ENCODE results near the gene PDE4B. TPM values are rescaled to one million over a fixed set of nuclear protein-coding genes. Genes with fewer than 3 reads are reported as not detected.

PDE4B gene
- total and polyA plus RNA-seq, 12 donors: 1.2 to 14.9 (median 3.9) TPM

DNA sequence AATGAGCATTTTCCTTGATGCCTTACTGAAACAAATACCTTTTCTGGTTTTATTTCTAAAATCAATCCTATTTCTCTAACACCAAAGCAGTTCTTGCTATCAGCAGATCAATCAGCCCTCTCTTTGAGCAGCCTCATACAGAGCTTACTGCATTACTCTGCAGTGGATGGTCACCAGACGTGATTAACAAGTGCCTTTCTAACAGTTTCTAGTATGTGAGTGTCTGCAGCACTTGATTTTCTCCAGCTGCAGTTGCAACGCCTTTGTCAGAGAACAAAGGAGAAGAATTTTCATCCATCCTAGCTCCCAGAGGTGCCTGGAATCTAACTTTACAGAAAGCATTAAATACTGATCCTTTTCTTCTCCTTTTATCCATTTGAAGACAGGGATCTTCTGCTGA, 563.9 kb downstream of the PDE4B start:
- TF ChIP-seq, protein P1, sequence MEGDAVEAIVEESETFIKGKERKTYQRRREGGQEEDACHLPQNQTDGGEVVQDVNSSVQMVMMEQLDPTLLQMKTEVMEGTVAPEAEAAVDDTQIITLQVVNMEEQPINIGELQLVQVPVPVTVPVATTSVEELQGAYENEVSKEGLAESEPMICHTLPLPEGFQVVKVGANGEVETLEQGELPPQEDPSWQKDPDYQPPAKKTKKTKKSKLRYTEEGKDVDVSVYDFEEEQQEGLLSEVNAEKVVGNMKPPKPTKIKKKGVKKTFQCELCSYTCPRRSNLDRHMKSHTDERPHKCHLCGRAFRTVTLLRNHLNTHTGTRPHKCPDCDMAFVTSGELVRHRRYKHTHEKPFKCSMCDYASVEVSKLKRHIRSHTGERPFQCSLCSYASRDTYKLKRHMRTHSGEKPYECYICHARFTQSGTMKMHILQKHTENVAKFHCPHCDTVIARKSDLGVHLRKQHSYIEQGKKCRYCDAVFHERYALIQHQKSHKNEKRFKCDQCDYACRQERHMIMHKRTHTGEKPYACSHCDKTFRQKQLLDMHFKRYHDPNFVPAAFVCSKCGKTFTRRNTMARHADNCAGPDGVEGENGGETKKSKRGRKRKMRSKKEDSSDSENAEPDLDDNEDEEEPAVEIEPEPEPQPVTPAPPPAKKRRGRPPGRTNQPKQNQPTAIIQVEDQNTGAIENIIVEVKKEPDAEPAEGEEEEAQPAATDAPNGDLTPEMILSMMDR (IDR thresholded peaks at IDR 0.05): no peak
- TF ChIP-seq POLR2A (IDR thresholded peaks at IDR 0.05): no peak
- Histone ChIP-seq H3K4me1 (replicated peaks in 1 of 2) (peaks cover 6 to 45% of the 10 kb centered on the region in 2 donors), H3K36me3 (replicated peaks in 1 of 2) (no peaks in the 10 kb centered on the region), H3K27ac (no peak overlapping the region), H3K4me3 (no peak overlapping the region), H3K9me3 (replicated peaks in 1 of 3) (no peaks in the 10 kb centered on the region), H3K27me3 (peaks cover 23% of the 10 kb centered on the region)
- intact Hi-C loops (cut with DNase I): no loop called here
- no peak for DNase-seq
- 45 to 70% (median 54%) methylated on average over 2 of the region's 2 CpGs for WGBS, 4 donors

DNA sequence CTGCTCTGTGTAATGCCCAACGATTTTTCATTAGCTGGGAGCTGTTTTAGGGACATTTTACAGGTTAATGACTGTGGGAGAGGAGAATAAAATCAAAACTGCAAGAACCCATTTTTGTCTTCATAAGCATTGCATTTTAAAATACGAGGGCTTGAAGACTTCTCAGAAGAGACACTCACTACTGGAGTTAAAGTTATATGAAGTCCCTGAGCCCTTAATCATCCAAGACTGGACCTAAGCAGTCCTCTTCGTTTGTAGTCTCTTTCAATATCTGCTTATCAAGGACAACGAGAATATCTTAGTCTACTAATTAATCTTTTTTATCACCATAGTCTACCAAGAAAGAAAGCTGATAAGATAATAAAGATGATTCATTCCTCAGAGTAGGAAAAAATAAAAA, 564.3 kb downstream of the PDE4B start:
- H3K36me3 ChIP-seq (replicated peaks in 1 of 2): no peaks in the 10 kb centered on the region
- H3K27ac ChIP-seq: no peak overlapping the region
- H3K4me3 ChIP-seq: no peak overlapping the region
- 29 to 33% (median 31%) methylated on average over 4 of the region's 4 CpGs for WGBS, 4 donors
- TF ChIP-seq POLR2A (IDR thresholded peaks at IDR 0.05): no peak
- TF ChIP-seq, protein P1 (IDR thresholded peaks at IDR 0.05): no peak
- H3K9me3 ChIP-seq (replicated peaks in 1 of 3): no peaks in the 10 kb centered on the region
- DNase-seq: no peak
- intact Hi-C loops (cut with DNase I): no loop called here
- peaks cover 6 to 45% of the 10 kb centered on the region in 2 donors for H3K4me1 ChIP-seq (replicated peaks in 1 of 2)
- H3K27me3 ChIP-seq: peaks cover 24% of the 10 kb centered on the region

DNA sequence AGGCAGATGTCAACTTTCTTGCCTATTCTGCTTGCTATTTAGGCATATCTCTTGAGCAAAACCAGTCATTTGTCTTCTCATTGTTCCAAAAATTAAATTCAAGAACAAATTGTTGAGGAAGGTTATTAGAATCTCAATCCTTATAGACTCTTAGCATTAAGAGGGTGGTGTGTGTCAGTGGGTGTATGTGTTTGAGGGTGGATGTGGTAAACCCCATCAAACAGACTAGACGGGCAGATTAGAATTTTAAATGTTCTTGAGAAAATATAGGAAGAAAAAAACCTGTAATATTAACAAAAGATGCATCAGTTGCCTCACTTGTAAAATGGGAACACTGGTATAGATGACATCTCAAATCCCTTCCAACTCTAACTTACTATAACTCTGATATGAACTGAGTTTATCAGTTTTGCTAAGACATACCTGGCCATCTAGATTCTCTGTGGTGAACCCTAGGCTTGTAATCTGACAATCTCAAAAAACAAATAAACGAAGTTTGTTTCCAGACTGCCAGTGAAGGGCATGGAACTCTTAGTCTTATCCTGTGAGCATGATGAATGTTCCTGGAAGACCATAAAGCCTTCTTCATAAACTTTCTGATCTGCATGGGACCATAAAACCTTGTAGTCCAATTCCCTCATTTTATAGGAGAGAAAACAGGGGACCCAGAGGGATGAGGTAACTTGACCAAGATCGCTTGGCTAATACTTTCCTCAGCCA, 564.9 kb downstream of the PDE4B start:
- Histone ChIP-seq H3K36me3 (replicated peaks in 1 of 2) (no peaks in the 10 kb centered on the region), H3K4me3 (no peak overlapping the region)
- WGBS, 4 donors: 65 to 82% (median 74%) methylated on average over 3 of the region's 3 CpGs

DNA sequence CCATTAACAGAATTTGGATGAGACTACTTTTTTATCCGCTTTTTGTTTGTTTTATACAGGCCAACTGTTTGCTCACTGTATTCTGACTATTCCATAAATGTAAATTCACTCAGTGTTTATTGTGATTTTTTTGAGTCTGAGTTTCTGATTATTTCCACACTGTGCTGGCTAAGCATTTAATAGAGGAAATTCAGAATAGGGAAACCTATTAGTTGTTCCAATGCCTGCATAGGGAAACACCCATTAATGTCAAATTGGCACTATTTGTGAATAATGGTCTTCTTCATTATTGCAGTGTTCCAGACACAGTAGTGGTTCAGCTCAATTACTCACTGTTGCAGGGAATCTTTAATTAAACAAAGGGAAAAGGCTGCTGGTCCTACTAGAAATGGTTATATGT, 566.6 kb downstream of the PDE4B start:
- H3K36me3 ChIP-seq (replicated peaks in 1 of 2): no peaks in the 10 kb centered on the region
- no peak for DNase-seq
- H3K27me3 ChIP-seq: peaks cover 20% of the 10 kb centered on the region
- intact Hi-C loops (cut with DNase I): no loop called here
- H3K4me1 ChIP-seq (replicated peaks in 1 of 2): peaks cover 6 to 32% of the 10 kb centered on the region in 2 donors
- WGBS, 4 donors: 81 to 97% (median 85%) methylated on average over 1 of the region's 1 CpG
- no peak overlapping the region for H3K4me3 ChIP-seq
- no peak overlapping the region for H3K27ac ChIP-seq
- H3K9me3 ChIP-seq (replicated peaks in 1 of 3): no peaks in the 10 kb centered on the region
- TF ChIP-seq, protein P1 (IDR thresholded peaks at IDR 0.05): no peak
- TF ChIP-seq POLR2A (IDR thresholded peaks at IDR 0.05): no peak

More for the DNA sequence above, 564.9 kb downstream of the PDE4B start:
- Histone ChIP-seq H3K9me3 (replicated peaks in 1 of 3) (no peaks in the 10 kb centered on the region), H3K4me1 (replicated peaks in 1 of 2) (peaks cover 6 to 45% of the 10 kb centered on the region in 2 donors), H3K27ac (no peak overlapping the region), H3K27me3 (peaks cover 24% of the 10 kb centered on the region)
- no peak for DNase-seq
- TF ChIP-seq POLR2A (IDR thresholded peaks at IDR 0.05): no peak
- intact Hi-C loops (cut with DNase I): no loop called here

DNA sequence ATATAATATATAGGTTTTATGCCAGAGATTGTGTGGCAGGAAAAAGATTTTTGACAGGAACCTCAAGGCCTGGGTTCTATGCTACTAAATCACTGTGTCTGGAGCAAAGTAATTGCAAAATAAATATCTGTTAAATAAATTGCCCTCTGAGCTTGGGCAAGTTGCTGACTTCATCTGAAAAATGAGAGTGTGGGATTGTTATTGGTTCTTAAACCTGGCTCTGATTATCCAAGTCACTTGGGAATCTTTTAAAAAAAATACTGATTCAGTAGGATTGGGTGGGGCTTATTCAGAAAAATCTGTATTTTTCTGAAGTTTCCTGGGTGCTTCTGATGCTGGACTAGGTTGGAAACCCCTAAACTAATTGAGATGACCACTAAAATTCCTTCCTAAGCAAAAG, 567.1 kb downstream of the PDE4B start:
- Histone ChIP-seq H3K4me3 (no peak overlapping the region), H3K36me3 (replicated peaks in 1 of 2) (no peaks in the 10 kb centered on the region), H3K27ac (no peak overlapping the region), H3K9me3 (replicated peaks in 1 of 3) (no peaks in the 10 kb centered on the region), H3K27me3 (peaks cover 14% of the 10 kb centered on the region), H3K4me1 (replicated peaks in 1 of 2) (peaks cover 6 to 32% of the 10 kb centered on the region in 2 donors)
- TF ChIP-seq POLR2A (IDR thresholded peaks at IDR 0.05): no peak
- TF ChIP-seq, protein P1 (IDR thresholded peaks at IDR 0.05): no peak
- intact Hi-C loops (cut with DNase I): no loop called here
- no peak for DNase-seq
